HepG2 (cell line): ENCODE data around the gene GPS1. TPM values are rescaled to one million over a fixed set of nuclear protein-coding genes. Genes with fewer than 3 reads are reported as not detected.
A peak's percentile ranks its signal among the peaks of the same experiment; 100 is the strongest.

Experiments
- CBX2 ChIP-seq, 2 experiments: fragments of 200-600 bp in 1 of 2; sonication (generic); formaldehyde crosslinking in 1 of 2; IDR thresholded peaks; 2 replicates each; pipeline versions ENCODE4 v1.7.0 to v1.8.1; 2018 to 2022; ENCODE audit warnings: low read depth in 2 of 2, low read length in 1 of 2, mild to moderate bottlenecking in 1 of 2, missing genetic modification reagents in 1 of 2
- FUBP1 ChIP-seq: sonication (generic); formaldehyde crosslinking; IDR thresholded peaks from 2 replicates; pipeline ENCODE4 v1.5.1; 2020; ENCODE audit warnings: missing genetic modification reagents, mild to moderate bottlenecking, borderline replicate concordance
- HMGXB4 ChIP-seq, 2 experiments: sonication (generic) in 1 of 2; formaldehyde crosslinking in 1 of 2; IDR thresholded peaks; 2 replicates each; pipeline versions ENCODE4 v1.4.0 to v1.6.1; 2018 to 2020; ENCODE audit warnings: missing genetic modification reagents in 2 of 2, borderline replicate concordance in 1 of 2, low read depth in 1 of 2, mild to moderate bottlenecking in 1 of 2, missing biosample characterization in 1 of 2
- HNRNPK ChIP-seq: fragments of 200-400 bp; formaldehyde crosslinking; IDR thresholded peaks from 2 replicates; pipeline ENCODE4 v1.6.1; 2018; ENCODE audit warnings: low read length, low read depth, moderate library complexity, mild to moderate bottlenecking; ENCODE audit not compliant: poor library complexity, severe bottlenecking
- HOXA5 ChIP-seq: sonication (generic); formaldehyde crosslinking; IDR thresholded peaks from 2 replicates; pipeline ENCODE4 v1.4.0; 2020; ENCODE audit warnings: missing genetic modification reagents
- JDP2 ChIP-seq: sonication (generic); formaldehyde crosslinking; IDR thresholded peaks from 2 replicates; pipeline ENCODE4 v1.8.1; 2022; ENCODE audit warnings: missing genetic modification reagents, borderline replicate concordance
- KMT2A ChIP-seq: sonication (generic); formaldehyde crosslinking; IDR thresholded peaks from 2 replicates; pipeline ENCODE4 v1.4.0; 2020; ENCODE audit warnings: missing genetic modification reagents
- MYNN ChIP-seq: sonication (generic); formaldehyde crosslinking; IDR thresholded peaks from 2 replicates; pipeline ENCODE4 v1.4.0; 2020; ENCODE audit warnings: mild to moderate bottlenecking, low read depth, missing genetic modification reagents
- NFE2 ChIP-seq: sonication (generic); formaldehyde crosslinking; IDR thresholded peaks from 2 replicates; pipeline ENCODE4 v1.4.0; 2020; ENCODE audit warnings: missing genetic modification reagents
- NFKB2 ChIP-seq: sonication (generic); formaldehyde crosslinking; IDR thresholded peaks from 2 replicates; pipeline ENCODE4 v1.4.0; 2020; ENCODE audit warnings: missing genetic modification reagents, borderline replicate concordance
- RXRA ChIP-seq: sonication (generic); formaldehyde crosslinking; IDR thresholded peaks from 2 replicates; pipeline ENCODE4 v1.5.1; 2020; ENCODE audit warnings: missing genetic modification reagents
- XRCC5 ChIP-seq: fragments of 200-400 bp; formaldehyde crosslinking; optimal IDR thresholded peaks from 2 replicates; pipeline ENCODE3; 2017; ENCODE audit warnings: mild to moderate bottlenecking, low read length
- ZBTB2 ChIP-seq: sonication (generic); formaldehyde crosslinking; IDR thresholded peaks from 2 replicates; pipeline ENCODE4 v1.8.0; 2022; ENCODE audit warnings: low read depth, missing genetic modification reagents
- ZBTB21 ChIP-seq: sonication (generic); formaldehyde crosslinking; IDR thresholded peaks from 2 replicates; pipeline ENCODE4 v1.4.0; 2020; ENCODE audit warnings: missing genetic modification reagents
- ZNF788 ChIP-seq: sonication (generic); formaldehyde crosslinking; IDR thresholded peaks from 2 replicates; pipeline ENCODE4 v1.5.0; 2020; ENCODE audit warnings: mild to moderate bottlenecking, missing genetic modification reagents, borderline replicate concordance
- polyA plus RNA-seq, 8 experiments: library from polyadenylated mRNA; depleted of rRNA in 3 of 8; stranded (reverse) in 7 of 8; unstranded in 1 of 8; fragments of >200 nt; fragmentation: Illumina TruSeq in 4 of 8; extraction: Trizol in 4 of 8; gene quantifications; 2 replicates each; pipeline versions ENCODE4 v1.2.1 to v1.2.3, GENCODE V29; 2011 to 2016; ENCODE audit warnings: low read depth in 4 of 8, missing spikeins in 1 of 8, mixed read lengths in 1 of 8; ENCODE audit not compliant: insufficient read depth in 1 of 8
- total RNA-seq, 5 experiments: library from RNA; depleted of rRNA; stranded (reverse); fragments of >200 nt; fragmentation: Illumina TruSeq; extraction: Trizol; gene quantifications; 2 replicates each; pipeline ENCODE4 v1.2.3, GENCODE V29; 2016; ENCODE audit warnings: low read depth in 1 of 5
- TF ChIP-seq, protein P1 (sequence below): sonication (generic); formaldehyde crosslinking; IDR thresholded peaks from 2 replicates; pipeline ENCODE4 v1.5.0; 2020; ENCODE audit warnings: missing genetic modification reagents
- TF ChIP-seq, protein P2 (sequence below): IDR thresholded peaks from 2 replicates; pipeline ENCODE4 v1.6.1; 2016

The GPS1 gene
- total and polyA plus RNA-seq, 2 of the 13 experiments (the other 11 are each of a cell fraction or from before 2014, with no cell fraction given) = 124 to 128 TPM

DNA sequence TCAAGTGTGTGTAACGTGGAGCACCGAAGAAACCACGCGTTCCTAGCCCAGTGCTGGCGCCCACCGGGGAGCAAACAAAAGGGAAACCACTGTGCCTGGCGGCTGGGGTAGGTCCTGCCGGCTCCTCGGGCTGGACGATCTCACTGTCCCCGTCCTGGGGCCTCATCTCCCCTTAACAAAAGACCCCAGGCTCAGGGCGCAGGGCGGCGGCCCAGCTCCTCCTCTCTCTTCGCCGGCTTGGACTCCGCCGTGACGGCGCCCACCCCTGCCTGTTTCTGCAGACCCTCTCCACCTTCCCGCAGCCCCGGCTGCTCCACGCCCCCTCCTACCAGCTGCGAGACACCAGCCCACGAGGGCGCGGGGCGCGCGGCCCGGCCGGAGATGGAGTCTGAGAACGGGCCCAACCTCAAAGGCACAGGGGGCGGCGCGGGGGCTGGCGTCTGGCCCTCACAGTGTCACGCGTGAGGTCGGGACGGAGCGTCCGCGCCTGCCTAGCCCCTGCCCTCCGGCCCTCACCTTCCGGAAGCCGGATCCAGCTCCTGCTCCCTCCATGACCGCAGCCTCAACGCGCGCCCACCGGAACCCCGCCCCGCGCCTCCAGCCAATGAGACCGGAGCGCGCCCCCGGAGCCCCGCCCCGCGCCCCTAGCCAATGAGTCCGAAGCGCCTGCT is 29.3 kb upstream of the GPS1 start, which contains the start of gene CENPX (continued):
- TF ChIP-seq CBX2 (IDR thresholded peaks at IDR 0.05; ENCODE audit: low read depth, low read length) = no peak
- peak; percentile 44; the same call in 1 of the 2 replicates for TF ChIP-seq CBX2 (CRISPR knock-in tag; IDR thresholded peaks at IDR 0.05; ENCODE audit: low read depth)
- peak; percentile 15; the same call in 1 of the 2 replicates for TF ChIP-seq ZBTB21
- TF ChIP-seq, protein P1, sequence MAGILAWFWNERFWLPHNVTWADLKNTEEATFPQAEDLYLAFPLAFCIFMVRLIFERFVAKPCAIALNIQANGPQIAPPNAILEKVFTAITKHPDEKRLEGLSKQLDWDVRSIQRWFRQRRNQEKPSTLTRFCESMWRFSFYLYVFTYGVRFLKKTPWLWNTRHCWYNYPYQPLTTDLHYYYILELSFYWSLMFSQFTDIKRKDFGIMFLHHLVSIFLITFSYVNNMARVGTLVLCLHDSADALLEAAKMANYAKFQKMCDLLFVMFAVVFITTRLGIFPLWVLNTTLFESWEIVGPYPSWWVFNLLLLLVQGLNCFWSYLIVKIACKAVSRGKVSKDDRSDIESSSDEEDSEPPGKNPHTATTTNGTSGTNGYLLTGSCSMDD (CRISPR knock-in tag) = no peak
- TF ChIP-seq KMT2A (CRISPR knock-in tag) = no peak
- peak; percentile 58; the same call in 1 of the 2 replicates for TF ChIP-seq NFKB2 (CRISPR knock-in tag)
- no peak for TF ChIP-seq FUBP1 (CRISPR knock-in tag)
- TF ChIP-seq, protein P2, sequence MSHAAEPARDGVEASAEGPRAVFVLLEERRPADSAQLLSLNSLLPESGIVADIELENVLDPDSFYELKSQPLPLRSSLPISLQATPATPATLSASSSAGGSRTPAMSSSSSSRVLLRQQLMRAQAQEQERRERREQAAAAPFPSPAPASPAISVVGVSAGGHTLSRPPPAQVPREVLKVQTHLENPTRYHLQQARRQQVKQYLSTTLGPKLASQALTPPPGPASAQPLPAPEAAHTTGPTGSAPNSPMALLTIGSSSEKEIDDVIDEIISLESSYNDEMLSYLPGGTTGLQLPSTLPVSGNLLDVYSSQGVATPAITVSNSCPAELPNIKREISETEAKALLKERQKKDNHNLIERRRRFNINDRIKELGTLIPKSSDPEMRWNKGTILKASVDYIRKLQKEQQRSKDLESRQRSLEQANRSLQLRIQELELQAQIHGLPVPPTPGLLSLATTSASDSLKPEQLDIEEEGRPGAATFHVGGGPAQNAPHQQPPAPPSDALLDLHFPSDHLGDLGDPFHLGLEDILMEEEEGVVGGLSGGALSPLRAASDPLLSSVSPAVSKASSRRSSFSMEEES = no peak; the same call in none of the 2 replicates
- no peak for TF ChIP-seq XRCC5
- TF ChIP-seq NFE2 (CRISPR knock-in tag) = no peak
- peak; percentile 86 for TF ChIP-seq HOXA5 (CRISPR knock-in tag)
- peak; percentile 78; the same call in 1 of the 2 replicates for TF ChIP-seq MYNN (CRISPR knock-in tag)
- 0 out of 2 replicates have a peak, but pooled peaks have one; percentile 30 for TF ChIP-seq ZNF788 (CRISPR knock-in tag)
- TF ChIP-seq HMGXB4 (CRISPR knock-in tag; IDR thresholded peaks at IDR 0.05; ENCODE audit: borderline replicate concordance in 1 of 2, low read depth in 1 of 2) = peak in 1 of 2 experiments; percentile 86; a peak in 2 of 4 replicates
- peak; percentile 64; the same call in 1 of the 2 replicates for TF ChIP-seq RXRA (CRISPR knock-in tag)
- TF ChIP-seq ZBTB2 (CRISPR knock-in tag) = no peak
- TF ChIP-seq HNRNPK = peak; percentile 91
- no peak for TF ChIP-seq JDP2 (CRISPR knock-in tag)
